Spleen (tissue), 11 donors: ENCODE measurements around the gene SHFL. TPM values are rescaled to one million over a fixed set of nuclear protein-coding genes. Genes with fewer than 3 reads are reported as not detected.
A peak's percentile ranks its signal among the peaks of the same experiment; 100 is the strongest.

ENCODE experiments used
- DNase-seq: peaks from one replicate; pipeline ENCODE4 v3.0.0-alpha.2; 2020
- H3K27ac ChIP-seq, 8 donors: fragments of 200-600 bp; sonication (generic) in 7 of 8; 1 replicate in 4 of 8; 2 replicates in 4 of 8; pipeline versions ENCODE4 v1.5.0 to v1.8.0; 2016 to 2021; ENCODE audit warnings: inconsistent platforms in 4 of 8, mild to moderate bottlenecking in 4 of 8, moderate library complexity in 1 of 8
- H3K27me3 ChIP-seq, 7 donors: fragments of 200-600 bp; sonication (generic) in 6 of 7; replicated peaks in 1 of 7; 1 replicate in 4 of 7; 2 replicates in 3 of 7; pipeline versions ENCODE4 v1.5.0 to v1.8.0; 2016 to 2021; ENCODE audit warnings: inconsistent platforms in 3 of 7, mild to moderate bottlenecking in 1 of 7
- H3K36me3 ChIP-seq, 6 donors: fragments of 200-600 bp; sonication (generic) in 5 of 6; 1 replicate in 4 of 6; 2 replicates in 2 of 6; pipeline versions ENCODE4 v1.5.0 to v1.8.0; 2016 to 2021; ENCODE audit warnings: inconsistent platforms in 2 of 6
- H3K4me1 ChIP-seq, 6 donors: fragments of 200-600 bp; sonication (generic) in 5 of 6; 1 replicate in 3 of 6; 2 replicates in 3 of 6; pipeline versions ENCODE4 v1.5.0 to v1.8.0; 2016 to 2021; ENCODE audit warnings: inconsistent platforms in 3 of 6
- H3K4me3 ChIP-seq, 8 donors: fragments of 200-600 bp; sonication (generic) in 7 of 8; 1 replicate in 4 of 8; 2 replicates in 4 of 8; pipeline versions ENCODE4 v1.5.0 to v1.8.0; 2016 to 2021; ENCODE audit warnings: inconsistent platforms in 4 of 8, mild to moderate bottlenecking in 4 of 8, moderate library complexity in 2 of 8
- H3K9me3 ChIP-seq, 8 donors: fragments of 200-600 bp; sonication (generic) in 7 of 8; 1 replicate in 4 of 8; 2 replicates in 4 of 8; pipeline versions ENCODE4 v1.5.0 to v1.8.0; 2016 to 2021; ENCODE audit warnings: inconsistent platforms in 4 of 8
- CTCF ChIP-seq, 11 experiments: fragments of 200-600 bp in 7 of 11; fragments of 450-650 bp in 4 of 11; sonication (generic) in 4 of 11; IDR thresholded peaks in 8 of 11; conservative IDR thresholded peaks in 3 of 11; 1 replicate in 7 of 11; 2 replicates in 4 of 11; pipeline versions ENCODE4 v1.4.0 to v1.8.0; 2016 to 2021; ENCODE audit warnings: antibody characterized with exemption in 11 of 11, inconsistent platforms in 4 of 11, mild to moderate bottlenecking in 1 of 11
- POLR2A ChIP-seq, 3 donors: fragments of 450-650 bp; IDR thresholded peaks; one replicate each; pipeline ENCODE4 v1.5.1; 2017; ENCODE audit warnings: antibody characterized with exemption in 3 of 3, mild to moderate bottlenecking in 1 of 3
- POLR2AphosphoS5 ChIP-seq, 3 donors: sonication (generic); formaldehyde crosslinking; IDR thresholded peaks; one replicate each; pipeline ENCODE4 v1.5.1; 2017; ENCODE audit warnings: antibody characterized with exemption in 3 of 3
- WGBS, 5 donors: extraction: QIAGEN DNeasy Blood & Tissue Kit in 3 of 5; methylation state at CpG; one replicate each; pipeline versions ENCODE4 v1.1.5 to v1.1.7; 2013 to 2018; 5-methylcytosine and 5-hydroxymethylcytosine counted together
- intact Hi-C: fragments of 100-400 bp; cut with DNase I; formaldehyde crosslinking; loops from one replicate; pipeline ENCODE4 v1.15.0; 2023; ENCODE audit warnings: low total_unique reads
- polyA plus RNA-seq, 3 donors: library from polyadenylated mRNA; stranded (reverse); fragments of 200-250 nt; gene quantifications; one replicate each; pipeline ENCODE4 v1.2.1, GENCODE V29; 2013
- total RNA-seq, 7 donors: library from RNA; depleted of rRNA in 3 of 7; stranded (reverse); fragments of >200 nt in 3 of 7; fragmentation: NEBNext Ultra II Directional in 4 of 7; extraction: Animal tissue kit (Norgen Biotek cat#: 25700) in 4 of 7; gene quantifications; one replicate each; pipeline versions ENCODE4 v1.1.0 to v1.2.1, GENCODE V29; 2016 to 2021
- donor health status: healthy with polysubstance abuse.
- donor health status: DM: no; HTN: no; CAD: no; lungs with moderate emphysema.
- donor health status: DM: no; HTN: no; CAD: no.
- donor health status: Bipolar disorder and iron deficiency.
- donor health status: healthy.
- donor health status: DM: no; HTN: no; CAD: no.
- donor health status: DM: yes; HTN: yes; CAD: no.

Gene SHFL
- total and polyA plus RNA-seq, 10 donors: 33.0 to 65.6 (median 55.1) TPM

GRCh38 chr19:10086591-10087192, 575 bp downstream of the SHFL start:
- TF ChIP-seq POLR2A (IDR thresholded peaks at IDR 0.05) (no peak), POLR2AphosphoS5 (IDR thresholded peaks at IDR 0.05) (no peak), CTCF (IDR thresholded peaks at IDR 0.05 in 8 of 11, conservative IDR thresholded peaks at IDR 0.05 in 3 of 11) (no peak)
- peak; percentile 87 for DNase-seq
- Histone ChIP-seq H3K9me3 (no peaks in the 10 kb centered on the region), H3K27me3 (no peaks in the 10 kb centered on the region), H3K27ac (peak overlapping the region; percentile 88 to 95 (median 93)), H3K4me3 (peak overlapping the region; percentile 89 to 100 (median 95)), H3K36me3 (peaks cover 0 to 33% (median 28%) of the 10 kb centered on the region in 6 donors), H3K4me1 (peaks cover 0 to 33% (median 20%) of the 10 kb centered on the region in 6 donors)
- 2 to 4% (median 2%) methylated on average over 8 to 43 of the region's 43 CpGs for WGBS, 5 donors
- intact Hi-C loops: no loop called here

GRCh38 chr19:10087296-10088061, 1.4 kb downstream of the SHFL start:
- no peaks in the 10 kb centered on the region for H3K27me3 ChIP-seq
- H3K9me3 ChIP-seq: no peaks in the 10 kb centered on the region
- peaks cover 0 to 40% (median 22%) of the 10 kb centered on the region in 6 donors for H3K4me1 ChIP-seq
- intact Hi-C loops: no loop called here
- peak overlapping the region; percentile 88 to 95 (median 93) for H3K27ac ChIP-seq
- TF ChIP-seq CTCF (IDR thresholded peaks at IDR 0.05 in 8 of 11, conservative IDR thresholded peaks at IDR 0.05 in 3 of 11): no peak
- no peak for TF ChIP-seq POLR2AphosphoS5 (IDR thresholded peaks at IDR 0.05)
- TF ChIP-seq POLR2A (IDR thresholded peaks at IDR 0.05): no peak
- H3K36me3 ChIP-seq: peaks cover 0 to 41% (median 35%) of the 10 kb centered on the region in 6 donors
- 84 to 92% (median 91%) methylated on average over 18 of the region's 18 CpGs for WGBS, 5 donors
- H3K4me3 ChIP-seq: peak overlapping the region in 7 of 8 donors; percentile 89 to 96 (median 94)
- no peak for DNase-seq

GRCh38 chr19:10088949-10089554, 2.9 kb downstream of the SHFL start:
- Histone ChIP-seq H3K4me1 (peaks cover 0 to 42% (median 22%) of the 10 kb centered on the region in 6 donors), H3K9me3 (no peaks in the 10 kb centered on the region)
- intact Hi-C loops: no loop called here

More at GRCh38 chr19:10088949-10089554, 2.9 kb downstream of the SHFL start:
- Histone ChIP-seq H3K4me3 (no peak overlapping the region), H3K36me3 (peaks cover 0 to 56% (median 46%) of the 10 kb centered on the region in 6 donors), H3K27ac (no peak overlapping the region), H3K27me3 (no peaks in the 10 kb centered on the region)
- TF ChIP-seq POLR2A (IDR thresholded peaks at IDR 0.05) (no peak), CTCF (IDR thresholded peaks at IDR 0.05 in 8 of 11, conservative IDR thresholded peaks at IDR 0.05 in 3 of 11) (no peak), POLR2AphosphoS5 (IDR thresholded peaks at IDR 0.05) (no peak)
- 89 to 94% (median 92%) methylated on average over 3 to 6 of the region's 6 CpGs for WGBS, 5 donors
- DNase-seq: no peak
